ENCODE data around the gene GATA5.

GATA5 gene

DNA sequence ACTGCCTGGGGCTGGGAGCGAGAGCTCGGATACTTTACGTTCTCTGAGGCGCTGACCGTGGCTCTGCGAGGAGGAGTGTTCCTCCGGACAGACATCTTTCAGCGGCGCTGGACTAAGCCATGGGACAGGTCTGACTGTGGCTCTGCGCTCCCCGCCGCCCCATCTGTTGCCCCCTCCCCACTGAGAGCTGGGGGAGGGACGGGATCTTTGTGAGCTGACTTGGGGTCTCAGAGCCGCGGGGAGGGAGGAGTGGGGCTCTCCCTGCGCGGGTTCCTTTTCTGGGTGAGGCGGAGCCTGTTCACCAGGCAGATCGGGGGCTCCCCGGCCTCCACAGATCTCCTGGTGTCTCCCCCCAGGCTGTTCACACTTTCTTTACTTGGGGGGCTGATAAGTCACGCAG, 11.3 kb upstream of the GATA5 start:
- DNase-seq (ENCODE audit: low spot score), result no peak

- no peak for DNase-seq (ENCODE audit: low spot score)
Observed at GRCh38 chr20:62486484-62486883, 10.7 kb upstream of the GATA5 start.

DNA sequence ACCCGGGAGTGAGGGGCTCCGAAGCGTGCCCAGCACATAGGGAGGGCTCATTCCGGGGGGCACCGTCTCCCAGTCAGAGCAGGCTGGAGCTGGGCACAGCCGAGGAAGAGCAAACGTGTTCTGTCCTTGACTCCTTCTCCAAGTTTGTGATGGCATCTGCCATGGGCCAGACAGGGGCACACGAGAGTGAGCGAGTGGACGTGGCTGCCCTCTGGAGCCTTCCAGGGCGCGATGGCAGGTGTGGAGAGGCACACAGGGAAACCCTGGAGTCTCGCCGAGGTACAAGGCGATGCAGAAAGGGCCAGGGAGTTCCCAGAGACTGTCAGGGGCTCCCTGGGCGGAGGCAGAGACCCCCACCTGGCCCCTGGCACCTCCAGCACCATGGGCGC, 9.9 kb upstream of the GATA5 start:
- DNase-seq (ENCODE audit: low spot score), result no peak

DNA sequence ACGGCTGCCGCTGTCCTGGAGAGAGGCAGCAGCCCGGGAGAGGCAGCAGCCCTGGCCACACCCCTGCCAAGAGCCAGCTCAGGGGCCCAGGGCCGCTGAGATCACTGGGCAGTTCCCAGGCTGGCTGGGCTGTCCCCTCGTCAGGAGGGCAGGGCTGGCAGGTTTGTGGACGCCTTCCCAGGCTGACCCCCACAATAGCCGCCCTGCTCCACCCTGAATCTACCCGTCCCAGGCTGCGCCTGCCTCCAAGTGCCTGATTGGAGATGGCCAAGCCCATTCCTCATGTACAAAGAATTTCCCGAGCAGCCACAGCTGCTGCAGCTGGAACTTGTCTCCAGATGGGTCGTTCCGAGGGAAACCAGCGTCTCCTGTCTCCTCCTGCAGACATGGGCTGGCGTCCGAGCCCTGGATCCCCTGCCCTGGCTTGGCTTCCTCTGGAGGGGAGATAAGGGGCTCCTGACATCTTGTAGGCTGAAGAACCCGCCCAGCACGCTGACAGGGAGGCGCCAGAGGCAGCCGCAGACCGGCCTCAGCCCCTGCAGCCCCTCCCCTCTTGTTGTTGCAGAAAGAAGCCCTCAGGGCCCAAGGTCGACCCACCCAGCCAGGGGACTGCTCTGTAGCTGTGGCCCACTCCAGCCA, 9.4 kb upstream of the GATA5 start:
- no peak for DNase-seq (ENCODE audit: low spot score)

- no peak for DNase-seq (ENCODE audit: low spot score)
Observed at GRCh38 chr20:62484478-62484877, 8.7 kb upstream of the GATA5 start.

GRCh38 chr20:62483613-62484458, 8.0 kb upstream of the GATA5 start:
- no peak for DNase-seq (ENCODE audit: low spot score)

GRCh38 chr20:62482974-62483373, 7.2 kb upstream of the GATA5 start:
- DNase-seq (ENCODE audit: low spot score), result no peak

GRCh38 chr20:62482146-62482809, 6.5 kb upstream of the GATA5 start:
- no peak for DNase-seq (ENCODE audit: low spot score)

DNA sequence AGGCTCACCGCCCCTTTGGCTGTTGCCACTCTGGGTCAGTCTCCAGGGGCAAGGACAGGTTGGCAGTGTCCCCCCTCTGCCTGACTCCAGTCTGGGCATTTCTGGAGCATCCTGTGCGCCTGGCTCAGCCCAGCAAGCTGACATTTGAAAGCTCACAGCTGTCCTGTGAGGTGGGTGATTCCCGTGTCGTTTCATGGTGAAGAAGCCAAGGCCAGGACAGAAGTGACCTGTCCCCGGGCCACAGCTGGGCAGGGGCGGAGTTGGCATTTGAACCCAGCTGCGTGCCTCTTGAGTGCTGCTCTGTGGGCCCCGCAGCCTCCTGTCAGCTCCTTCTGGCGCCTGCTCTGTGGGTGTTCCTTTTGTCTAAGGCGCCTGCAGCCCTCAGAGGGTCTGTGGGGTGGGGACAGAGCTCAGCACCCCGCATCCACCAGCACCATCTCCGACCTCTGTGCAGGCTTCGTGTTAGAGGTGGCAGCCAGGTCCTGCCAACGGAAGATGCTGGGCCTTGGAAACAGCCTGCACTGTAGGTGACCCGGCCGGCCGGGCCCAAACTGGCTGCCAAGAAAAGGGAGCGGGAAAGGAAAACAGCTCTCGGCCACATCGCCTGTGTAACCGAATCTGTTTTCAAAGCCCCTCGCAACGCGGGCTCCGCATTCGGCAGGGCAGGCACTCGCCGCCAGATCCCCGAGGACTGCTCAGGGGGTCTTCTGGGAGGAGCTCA, 5.8 kb upstream of the GATA5 start:
- no peak for DNase-seq (ENCODE audit: low spot score)

GRCh38 chr20:62480318-62480717, 4.5 kb upstream of the GATA5 start:
- no peak for DNase-seq (ENCODE audit: low spot score)

DNA sequence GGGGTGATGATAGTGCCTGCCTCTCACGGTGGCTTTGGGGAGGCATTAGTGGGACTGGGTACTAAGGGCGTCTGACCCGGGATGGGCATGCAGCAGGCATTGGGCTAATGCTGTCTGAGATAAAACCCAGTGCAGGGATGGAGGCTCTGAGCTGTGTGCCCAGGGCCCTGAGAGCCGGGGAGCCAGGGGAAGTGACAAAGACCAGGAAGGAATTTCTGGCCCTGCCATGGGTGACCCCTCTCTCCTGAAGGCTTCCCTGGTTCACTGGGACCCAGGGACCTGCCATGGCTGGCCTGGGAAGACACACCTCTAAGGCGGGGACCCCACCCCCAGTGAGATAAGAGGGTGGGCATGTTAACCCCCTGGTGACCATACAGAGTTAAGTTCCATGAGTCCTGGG, 3.9 kb upstream of the GATA5 start:
- DNase-seq (ENCODE audit: low spot score), result no peak

DNA sequence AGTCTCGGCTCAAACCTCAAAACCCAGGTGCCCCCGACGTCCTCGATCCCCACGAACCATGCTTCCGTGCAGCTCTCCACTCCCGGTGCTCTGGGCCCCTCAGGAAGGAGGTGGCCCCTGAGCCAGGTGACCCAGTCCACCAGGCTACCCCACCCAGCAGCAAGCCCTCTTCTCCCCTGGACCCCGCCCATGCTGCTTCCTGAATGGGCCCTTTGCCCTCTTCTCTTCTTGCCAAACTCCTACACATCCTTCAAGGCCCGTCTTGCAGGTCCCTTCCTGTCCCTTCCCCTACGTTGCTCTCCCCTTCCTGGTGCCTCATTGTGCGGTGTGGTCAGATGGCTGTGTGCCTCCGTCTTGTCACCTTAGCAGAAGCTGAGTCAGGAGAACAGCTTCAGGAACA, 3.4 kb upstream of the GATA5 start:
- DNase-seq (ENCODE audit: low spot score), result no peak

GRCh38 chr20:62477669-62478455, 2.1 kb upstream of the GATA5 start:
- DNase-seq (ENCODE audit: low spot score), result no peak

DNA sequence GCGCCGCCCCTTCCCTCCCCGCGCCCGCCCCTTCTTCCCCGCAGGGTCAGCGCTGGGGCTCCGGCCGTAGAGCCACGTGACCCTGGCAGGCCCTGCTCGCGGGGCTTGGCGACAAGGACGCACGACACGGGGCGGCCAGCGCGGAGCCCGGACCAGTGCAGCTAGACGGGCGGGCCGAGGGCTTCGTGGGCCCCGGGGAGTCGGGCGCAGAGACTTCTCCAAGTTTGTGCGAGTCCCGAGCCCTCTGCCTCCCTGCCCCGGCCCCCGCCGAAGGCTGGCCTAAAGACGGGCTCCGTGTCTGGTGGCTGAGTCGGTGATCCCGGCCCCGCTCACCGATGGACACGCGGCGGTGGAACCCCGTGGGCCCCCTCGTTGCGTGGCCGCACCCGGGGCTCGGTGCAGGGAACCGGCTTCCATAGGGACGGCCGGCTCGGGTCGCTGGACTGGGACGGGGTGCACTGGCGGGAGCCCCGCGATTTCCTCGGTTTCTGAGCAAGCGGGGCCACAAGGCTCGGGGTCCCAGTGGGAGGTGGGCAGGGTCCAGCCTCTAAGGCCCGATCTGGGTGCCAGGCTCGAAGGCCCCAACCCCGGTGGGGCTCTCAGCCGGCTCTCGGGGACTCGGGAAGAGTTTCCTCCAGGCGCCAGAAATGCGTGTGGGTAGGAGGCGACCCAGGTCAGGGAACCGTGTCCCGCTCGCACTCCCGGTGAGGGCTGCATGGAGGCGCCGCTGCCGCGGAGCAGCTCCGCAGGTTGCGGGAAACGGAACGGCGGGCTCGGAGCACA, 452 bp upstream of the GATA5 start:
- no peak for DNase-seq (ENCODE audit: low spot score)

DNA sequence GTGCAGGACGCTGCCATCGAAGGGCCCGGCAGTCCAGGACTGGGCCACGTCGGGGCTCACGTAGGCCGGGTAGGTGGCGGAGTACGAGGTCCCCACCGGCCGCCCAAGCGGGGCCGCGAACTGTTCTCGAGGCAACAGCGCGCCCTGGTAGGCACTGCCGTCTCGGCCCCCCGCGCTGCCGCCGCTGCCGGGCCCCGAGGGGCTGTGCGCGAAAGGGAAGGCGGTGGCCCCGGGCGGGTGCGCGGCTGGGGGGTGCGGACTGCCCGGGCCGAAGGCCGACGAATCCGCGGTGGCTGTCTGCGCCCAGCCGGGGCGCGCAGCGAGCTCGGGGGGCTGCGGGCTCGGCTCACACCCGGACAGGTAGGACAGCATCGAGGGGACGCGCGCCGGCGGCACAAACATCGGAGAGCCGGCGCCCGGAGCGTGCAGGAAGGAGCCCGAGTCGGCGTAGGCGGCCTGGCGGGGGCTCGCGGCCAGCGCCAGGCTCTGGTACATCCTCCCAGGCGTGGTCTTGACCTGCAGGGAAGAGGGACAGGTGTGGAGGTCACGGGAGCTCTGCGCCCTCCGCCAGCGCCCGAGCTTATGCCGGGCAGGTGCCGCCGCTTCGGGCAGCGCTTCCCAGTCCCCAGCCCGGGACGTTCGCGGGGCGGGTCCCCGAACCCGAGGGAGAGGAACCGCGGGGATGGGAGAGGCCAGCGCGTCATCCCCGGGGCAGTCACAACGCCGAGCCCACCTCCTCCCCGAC, 596 bp downstream of the GATA5 start:
- DNase-seq (ENCODE audit: low spot score), result no peak

DNA sequence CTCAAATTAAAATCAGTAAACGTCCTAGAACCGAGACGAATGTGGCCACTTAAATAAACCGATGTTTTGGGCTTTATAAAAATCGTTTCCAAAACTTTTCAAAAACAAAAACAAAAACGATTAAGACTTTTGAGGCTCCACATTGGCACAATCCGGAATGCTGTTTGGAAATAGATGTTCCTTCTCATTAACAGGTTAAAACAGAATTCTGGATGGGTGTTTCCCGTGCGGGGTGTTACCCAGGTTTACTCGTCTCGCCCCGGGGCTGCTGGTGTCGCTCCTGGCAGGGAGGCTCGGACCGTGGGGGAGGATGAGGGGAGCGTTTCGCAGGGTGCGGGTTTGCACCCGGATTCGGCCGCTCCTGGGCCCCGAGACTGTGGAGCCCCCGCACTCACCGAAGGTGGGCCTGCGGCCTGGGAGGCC, 1.2 kb downstream of the GATA5 start:
- DNase-seq (ENCODE audit: low spot score), result no peak

- DNase-seq (ENCODE audit: low spot score), result no peak
Observed at GRCh38 chr20:62473717-62474603, 1.8 kb downstream of the GATA5 start.

- DNase-seq (ENCODE audit: low spot score), result no peak
Observed at GRCh38 chr20:62472941-62473585, 2.7 kb downstream of the GATA5 start.
